ENCODE results near the gene FNIP2.

The FNIP2 gene

DNA sequence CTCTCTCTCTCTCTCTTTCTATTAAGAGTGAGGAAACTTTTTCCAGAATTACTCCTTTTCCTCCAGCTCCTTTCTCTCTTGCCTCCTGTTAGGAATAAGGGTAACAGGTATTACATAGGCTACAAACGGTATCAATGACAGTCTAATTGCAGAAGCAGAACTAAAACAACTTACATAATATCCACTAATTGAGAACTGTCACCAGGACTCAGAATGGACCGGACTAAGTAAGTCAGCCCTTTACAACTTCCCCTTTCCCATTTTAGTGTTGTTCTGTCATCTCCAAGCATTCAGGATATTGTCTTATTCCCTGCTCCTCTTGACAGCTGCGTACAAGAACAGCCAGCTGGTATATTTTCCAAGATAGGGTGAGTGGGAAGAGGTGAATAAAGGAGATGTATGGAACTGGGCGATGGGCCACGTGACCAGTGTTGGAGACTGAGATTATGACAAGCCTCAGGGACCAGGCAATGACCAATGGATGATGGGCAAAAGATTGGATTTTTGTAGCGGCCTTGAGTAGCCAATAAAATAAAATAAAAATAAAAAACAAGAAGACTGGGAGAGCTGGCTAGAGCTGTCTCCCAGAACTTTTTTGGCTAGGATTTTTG is 2.3 kb upstream of the FNIP2 start:
- no peak for TF ChIP-seq MAX (IDR thresholded peaks at IDR 0.05)

DNA sequence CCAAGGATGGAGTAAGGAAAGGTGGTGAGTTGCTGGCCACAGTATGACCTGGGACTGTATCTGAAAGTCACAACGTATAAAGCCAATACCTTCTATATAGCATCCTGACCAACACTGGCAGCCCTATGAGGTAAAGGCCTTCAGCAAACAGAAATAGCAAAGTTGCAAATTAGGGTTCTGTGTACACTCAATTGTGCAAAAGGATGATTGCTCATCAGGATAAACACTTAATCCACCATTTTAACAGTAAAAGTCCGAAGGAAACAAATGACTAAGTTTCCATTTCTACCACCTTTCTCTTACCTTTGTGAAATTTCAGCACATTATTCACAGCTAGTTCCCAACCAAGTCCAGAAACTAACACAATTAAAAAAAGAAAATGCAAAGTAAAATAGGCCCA is 1.4 kb upstream of the FNIP2 start:
- TF ChIP-seq CEBPB (IDR thresholded peaks at IDR 0.05): no peak

DNA sequence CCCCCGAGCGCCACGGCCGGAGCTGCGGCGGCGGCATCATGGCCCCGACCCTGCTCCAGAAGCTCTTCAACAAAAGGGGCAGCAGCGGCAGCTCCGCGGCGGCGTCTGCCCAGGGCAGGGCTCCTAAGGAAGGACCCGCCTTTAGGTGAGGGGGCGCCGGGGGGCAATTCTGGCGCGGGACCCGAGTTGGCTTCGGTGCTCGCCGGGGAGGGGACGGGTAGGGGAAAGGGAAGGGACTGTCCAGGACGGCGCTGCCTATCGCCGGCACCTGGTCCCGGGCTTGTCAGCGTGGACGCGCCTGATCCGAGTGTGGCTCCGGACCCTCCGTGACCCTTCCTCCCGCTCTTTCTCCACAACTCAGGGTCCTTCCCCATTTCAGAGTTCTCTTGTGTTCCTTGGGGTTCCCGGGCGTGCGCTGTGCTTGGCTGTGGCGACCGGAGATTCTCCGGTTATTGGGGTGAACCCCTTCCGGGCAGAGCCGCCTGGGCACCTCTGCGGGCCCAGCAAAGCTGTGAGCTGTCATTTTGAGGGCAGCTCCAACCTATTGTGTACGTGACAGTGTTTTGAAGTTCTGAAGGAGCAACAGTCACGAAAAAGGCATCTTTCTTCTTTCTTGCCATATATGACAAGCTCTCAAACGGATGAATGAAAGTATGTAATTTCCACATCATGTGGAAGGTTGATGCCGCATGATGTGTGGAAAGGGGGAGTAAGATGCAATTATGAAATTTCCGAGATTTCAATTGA is 522 bp downstream of the FNIP2 start:
- TF ChIP-seq EP300 (IDR thresholded peaks at IDR 0.05; ENCODE audit: borderline replicate concordance): no peak
- TF ChIP-seq YY1 (IDR thresholded peaks at IDR 0.05; ENCODE audit: low read depth): peak; percentile 33; the same call in 1 of the 2 replicates
- TF ChIP-seq TEAD4 (IDR thresholded peaks at IDR 0.05): no peak
- TF ChIP-seq NFIC (IDR thresholded peaks at IDR 0.05): no peak
- TF ChIP-seq REST (IDR thresholded peaks at IDR 0.05; ENCODE audit: low read depth): no peak
- TF ChIP-seq TCF12 (IDR thresholded peaks at IDR 0.05; ENCODE audit: low read depth): no peak
- no peak for TF ChIP-seq EGR1 (IDR thresholded peaks at IDR 0.05)
- peak; percentile 89; the same call in 1 of the 2 replicates for TF ChIP-seq ZBTB7A (IDR thresholded peaks at IDR 0.05; ENCODE audit: low read depth)
- no peak for TF ChIP-seq RAD21 (IDR thresholded peaks at IDR 0.05; ENCODE audit: low read depth)
- TF ChIP-seq TAF1 (IDR thresholded peaks at IDR 0.05; ENCODE audit: low read depth): no peak
- TF ChIP-seq MAX (IDR thresholded peaks at IDR 0.05): 0 out of 2 replicates have a peak, but pooled peaks have one; percentile 26
- TF ChIP-seq CREB1 (IDR thresholded peaks at IDR 0.05; ENCODE audit: low read depth): no peak
- TF ChIP-seq CEBPB (IDR thresholded peaks at IDR 0.05): no peak

- TF ChIP-seq EP300 (IDR thresholded peaks at IDR 0.05; ENCODE audit: borderline replicate concordance) (no peak), REST (IDR thresholded peaks at IDR 0.05; ENCODE audit: low read depth) (no peak), TAF1 (IDR thresholded peaks at IDR 0.05; ENCODE audit: low read depth) (no peak), CREB1 (IDR thresholded peaks at IDR 0.05; ENCODE audit: low read depth) (no peak), NFIC (IDR thresholded peaks at IDR 0.05) (no peak), RAD21 (IDR thresholded peaks at IDR 0.05; ENCODE audit: low read depth) (no peak), FOXM1 (IDR thresholded peaks at IDR 0.05; ENCODE audit: borderline replicate concordance, low read depth) (no peak), TEAD4 (IDR thresholded peaks at IDR 0.05) (no peak), TCF12 (IDR thresholded peaks at IDR 0.05; ENCODE audit: low read depth) (no peak), CEBPB (IDR thresholded peaks at IDR 0.05) (no peak)
- TF ChIP-seq, protein P1, sequence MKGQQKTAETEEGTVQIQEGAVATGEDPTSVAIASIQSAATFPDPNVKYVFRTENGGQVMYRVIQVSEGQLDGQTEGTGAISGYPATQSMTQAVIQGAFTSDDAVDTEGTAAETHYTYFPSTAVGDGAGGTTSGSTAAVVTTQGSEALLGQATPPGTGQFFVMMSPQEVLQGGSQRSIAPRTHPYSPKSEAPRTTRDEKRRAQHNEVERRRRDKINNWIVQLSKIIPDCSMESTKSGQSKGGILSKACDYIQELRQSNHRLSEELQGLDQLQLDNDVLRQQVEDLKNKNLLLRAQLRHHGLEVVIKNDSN (IDR thresholded peaks at IDR 0.05): no peak
Observed at GRCh38 chr4:158770671-158771070, 1.8 kb downstream of the FNIP2 start.

DNA sequence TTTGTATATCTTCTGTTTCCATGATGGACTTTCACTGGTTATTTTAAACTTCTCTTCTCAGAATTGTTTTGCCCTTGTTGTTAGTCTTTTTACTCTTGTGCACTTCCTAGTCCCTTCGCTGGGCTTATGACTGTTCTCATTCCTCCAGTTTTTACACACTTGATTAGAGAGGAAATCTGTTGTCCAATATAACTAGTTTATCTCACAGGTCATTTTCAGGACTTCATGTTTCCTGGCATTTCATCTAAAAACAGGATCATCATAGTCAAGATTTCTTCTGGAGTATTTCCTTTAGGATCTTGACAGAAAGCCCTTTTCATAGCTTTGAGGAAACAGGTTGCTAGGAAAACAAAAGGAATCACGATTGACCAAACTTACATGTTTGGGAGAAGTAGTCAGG is 3.0 kb downstream of the FNIP2 start:
- TF ChIP-seq FOXM1 (IDR thresholded peaks at IDR 0.05; ENCODE audit: borderline replicate concordance, low read depth): no peak

- no peak for TF ChIP-seq FOXM1 (IDR thresholded peaks at IDR 0.05; ENCODE audit: borderline replicate concordance, low read depth)
- no peak for TF ChIP-seq TEAD4 (IDR thresholded peaks at IDR 0.05)
- no peak for TF ChIP-seq CEBPB (IDR thresholded peaks at IDR 0.05)
- TF ChIP-seq YY1 (IDR thresholded peaks at IDR 0.05; ENCODE audit: low read depth): no peak
- TF ChIP-seq, protein P1 (IDR thresholded peaks at IDR 0.05): no peak
- no peak for TF ChIP-seq ZBTB7A (IDR thresholded peaks at IDR 0.05; ENCODE audit: low read depth)
- TF ChIP-seq EP300 (IDR thresholded peaks at IDR 0.05; ENCODE audit: borderline replicate concordance): no peak
- TF ChIP-seq TAF1 (IDR thresholded peaks at IDR 0.05; ENCODE audit: low read depth): no peak
- TF ChIP-seq CREB1 (IDR thresholded peaks at IDR 0.05; ENCODE audit: low read depth): no peak
- TF ChIP-seq MAX (IDR thresholded peaks at IDR 0.05): no peak
- TF ChIP-seq EGR1 (IDR thresholded peaks at IDR 0.05): no peak
- TF ChIP-seq REST (IDR thresholded peaks at IDR 0.05; ENCODE audit: low read depth): no peak
- TF ChIP-seq RAD21 (IDR thresholded peaks at IDR 0.05; ENCODE audit: low read depth): no peak
- TF ChIP-seq TCF12 (IDR thresholded peaks at IDR 0.05; ENCODE audit: low read depth): no peak
- no peak for TF ChIP-seq NFIC (IDR thresholded peaks at IDR 0.05)
Observed at GRCh38 chr4:158775091-158775651, 6.3 kb downstream of the FNIP2 start.
